ENCODE results near the gene LGALS1.
"Not testable (repeated sequence)": the region's sequence is repeated elsewhere in the genome, so short reads cannot be mapped to it uniquely, and the experiment has no call there.

The LGALS1 gene

GRCh38 chr22:37639771-37640590 is 35.5 kb upstream of the LGALS1 start:
- no peak for DNase-seq

- no peak for DNase-seq
Measured at GRCh38 chr22:37640591-37641560, 34.6 kb upstream of the LGALS1 start.

GRCh38 chr22:37641561-37641949 is 33.9 kb upstream of the LGALS1 start:
- no peak for DNase-seq

GRCh38 chr22:37643225-37643847 is 32.1 kb upstream of the LGALS1 start:
- peak; percentile 80 for DNase-seq

GRCh38 chr22:37647317-37647716 is 28.1 kb upstream of the LGALS1 start:
- DNase-seq = no peak

- DNase-seq = no peak
Measured at GRCh38 chr22:37647928-37648327, 27.5 kb upstream of the LGALS1 start.

GRCh38 chr22:37650463-37651136 is 24.8 kb upstream of the LGALS1 start:
- DNase-seq = no peak

GRCh38 chr22:37654563-37655251 is 20.7 kb upstream of the LGALS1 start:
- no peak for DNase-seq

GRCh38 chr22:37655252-37655563 is 20.2 kb upstream of the LGALS1 start:
- no peak for DNase-seq

- not testable (repeated sequence) for DNase-seq
Measured at GRCh38 chr22:37656583-37656982, 18.9 kb upstream of the LGALS1 start.

- DNase-seq = no peak
Measured at GRCh38 chr22:37657590-37658132, 17.8 kb upstream of the LGALS1 start.

- DNase-seq = peak; percentile 99
Measured at GRCh38 chr22:37658133-37659065, 17.0 kb upstream of the LGALS1 start, which contains the start of gene PDXP. Gene PDXP (plus strand): TSS chr22:37658723. CDS start chr22:37658783, 60 bp downstream.

- no peak for DNase-seq
Measured at GRCh38 chr22:37659066-37659896, 16.2 kb upstream of the LGALS1 start.

- DNase-seq = no peak
Measured at GRCh38 chr22:37659897-37660708, 15.3 kb upstream of the LGALS1 start.

GRCh38 chr22:37660709-37661045 is 14.8 kb upstream of the LGALS1 start:
- no peak for DNase-seq

- DNase-seq = peak; percentile 42
Measured at GRCh38 chr22:37661160-37661924, 14.1 kb upstream of the LGALS1 start.

- no peak for DNase-seq
Measured at GRCh38 chr22:37662039-37662438, 13.4 kb upstream of the LGALS1 start.

- DNase-seq = no peak
Measured at GRCh38 chr22:37663521-37664140, 11.8 kb upstream of the LGALS1 start.

All from CD4-positive, alpha-beta T cell treated with Interleukin-4 for 4 hours (primary cell).